Fibroblast of skin of left quadriceps (primary cell): ENCODE data around the gene PSKH1.
"Not testable (repeated sequence)": the region's sequence is repeated elsewhere in the genome, so short reads cannot be mapped to it uniquely, and the experiment has no call there.

Experiments used
- DNase-seq, 2 experiments: peaks; one replicate each; pipeline ENCODE4 v3.0.0-alpha.2; 2013; ENCODE audit warnings: low read depth in 2 of 2

Gene PSKH1

GRCh38 chr16:67924140-67924906 is 31.3 kb downstream of the PSKH1 start:
- DNase-seq = no peak

DNA sequence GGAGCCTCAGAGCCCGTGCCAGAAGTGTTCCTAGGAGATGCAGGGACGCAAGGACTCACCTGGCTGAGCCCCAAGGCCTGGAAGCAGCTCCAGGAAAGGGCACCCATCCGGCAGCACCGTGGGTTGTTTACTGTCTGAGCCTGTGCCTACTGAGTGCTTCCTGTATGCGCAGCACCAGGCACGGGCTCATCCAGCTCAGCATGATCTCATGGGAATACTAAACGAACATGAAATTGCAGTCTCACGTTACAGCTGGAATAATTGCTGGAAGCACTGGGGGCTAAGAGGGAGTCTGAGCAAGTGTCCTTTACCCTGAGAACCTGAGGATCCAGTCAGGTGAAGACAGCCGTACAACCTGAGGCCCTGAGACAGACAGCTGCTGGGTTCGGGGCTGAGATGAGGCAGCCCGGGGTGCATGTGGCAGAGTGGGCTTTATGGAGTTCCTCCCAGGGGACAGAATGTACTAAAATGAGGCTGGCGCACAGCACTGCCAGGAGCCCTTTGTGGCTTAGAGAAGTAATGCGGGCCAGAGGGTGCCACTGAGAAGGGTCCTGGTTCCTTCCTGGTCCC is 33.2 kb downstream of the PSKH1 start:
- no peak for DNase-seq

- no peak for DNase-seq
Observed at GRCh38 chr16:67927131-67927941, 34.3 kb downstream of the PSKH1 start.

GRCh38 chr16:67928147-67928546 is 35.1 kb downstream of the PSKH1 start:
- DNase-seq = no peak

- DNase-seq = no peak
Observed at GRCh38 chr16:67928561-67929364, 35.7 kb downstream of the PSKH1 start.

DNA sequence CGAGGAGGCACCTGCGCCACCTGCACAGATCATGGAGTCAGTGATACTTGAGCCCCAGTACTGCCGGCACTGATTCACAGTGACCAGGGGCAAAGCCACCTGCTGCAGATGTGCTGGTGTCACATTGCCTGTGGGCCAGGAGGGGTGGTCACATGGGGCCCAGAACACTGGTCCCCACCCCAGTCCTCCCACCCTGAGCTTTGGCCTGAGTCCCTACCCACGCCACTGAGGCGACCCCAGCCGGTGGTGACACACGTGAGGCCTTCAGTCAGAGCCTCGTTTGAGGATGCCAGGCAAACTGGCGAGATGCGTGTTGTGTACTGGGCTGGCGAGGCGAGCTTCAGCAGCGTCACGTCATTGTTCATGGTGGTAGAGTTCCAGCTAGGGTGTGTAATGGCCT is 37.1 kb downstream of the PSKH1 start:
- no peak for DNase-seq

GRCh38 chr16:67930678-67931211 is 37.7 kb downstream of the PSKH1 start:
- no peak for DNase-seq

DNA sequence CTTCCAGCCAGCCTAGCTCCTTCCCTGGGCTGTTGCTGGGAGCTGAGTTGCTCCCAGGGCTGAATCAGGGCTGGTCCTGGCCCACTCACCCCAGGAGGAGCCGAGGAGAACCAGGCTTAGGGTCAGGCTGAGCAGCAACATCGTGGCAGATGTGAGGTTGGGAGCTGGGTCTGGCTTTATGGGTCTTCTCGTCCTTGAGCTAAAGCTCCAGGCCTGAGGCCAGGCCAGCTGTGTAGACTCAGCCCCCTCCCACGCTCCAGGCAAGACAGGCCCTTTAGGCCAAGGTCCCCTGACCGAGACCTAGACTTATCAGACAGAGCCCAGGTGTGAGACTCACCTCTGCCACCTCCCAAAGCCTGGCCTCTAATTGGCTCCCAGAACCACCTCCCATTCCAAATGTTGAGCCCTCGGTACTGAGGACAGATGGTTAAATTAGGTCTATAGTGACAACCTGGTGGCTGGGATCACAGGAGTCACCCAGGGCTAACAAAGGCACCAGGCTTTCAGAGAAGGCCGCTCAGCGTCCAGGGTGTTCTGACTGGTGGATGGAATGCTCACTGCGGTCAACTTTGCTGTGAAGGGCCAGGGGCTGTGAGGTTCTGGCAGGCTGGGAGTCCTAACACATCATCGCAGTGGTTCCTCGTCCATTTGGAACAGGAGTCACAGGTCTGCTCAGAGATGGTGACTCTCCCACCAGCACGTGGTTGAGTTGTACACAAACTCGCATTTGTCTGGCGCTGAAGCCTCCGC is 38.8 kb downstream of the PSKH1 start, which contains the start of gene CTRL:
Gene CTRL (minus strand): TSS at position 151 of the 750 bp plus-strand sequence. CDS start 10 bp downstream, at position 141.
- DNase-seq = no peak

DNA sequence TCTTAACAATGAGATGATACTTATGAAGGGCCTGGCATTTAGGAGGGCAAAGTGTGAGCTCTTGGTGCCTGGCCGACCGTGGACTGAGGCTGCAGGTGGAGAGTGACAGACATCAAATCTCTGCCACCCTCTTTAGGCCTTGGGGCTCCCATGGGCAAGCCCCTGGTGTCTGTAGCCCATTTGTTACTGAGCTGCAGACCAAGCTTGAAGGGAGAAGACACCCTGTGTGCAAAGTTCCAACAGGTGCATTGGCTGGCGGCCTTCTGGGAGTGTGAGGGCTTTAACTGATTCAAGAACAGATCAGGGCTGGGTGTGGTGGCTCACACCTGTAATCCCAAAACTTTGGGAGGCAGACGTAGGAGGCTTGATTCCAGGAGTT is 39.4 kb downstream of the PSKH1 start:
- DNase-seq = no peak

DNA sequence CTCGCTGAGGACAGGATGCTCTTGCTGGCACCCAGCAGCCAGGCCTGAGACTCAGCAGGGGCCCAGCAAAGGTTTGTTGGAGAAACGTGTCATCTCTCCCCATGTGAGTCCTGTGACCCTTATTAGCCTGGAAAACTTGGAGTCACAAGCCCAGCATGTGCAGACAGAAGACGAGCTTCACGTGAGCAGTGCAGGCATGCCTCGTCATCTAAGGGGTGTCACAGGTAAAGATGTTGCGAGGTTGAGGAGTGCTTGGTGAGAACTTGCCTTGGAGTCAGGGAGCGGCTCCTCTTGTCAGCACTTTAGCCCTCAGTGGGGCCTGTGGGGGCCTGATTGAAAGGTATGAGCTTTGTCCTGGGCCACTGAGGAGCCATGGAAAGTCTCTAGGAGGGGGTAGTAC is 40.8 kb downstream of the PSKH1 start:
- no peak for DNase-seq

DNA sequence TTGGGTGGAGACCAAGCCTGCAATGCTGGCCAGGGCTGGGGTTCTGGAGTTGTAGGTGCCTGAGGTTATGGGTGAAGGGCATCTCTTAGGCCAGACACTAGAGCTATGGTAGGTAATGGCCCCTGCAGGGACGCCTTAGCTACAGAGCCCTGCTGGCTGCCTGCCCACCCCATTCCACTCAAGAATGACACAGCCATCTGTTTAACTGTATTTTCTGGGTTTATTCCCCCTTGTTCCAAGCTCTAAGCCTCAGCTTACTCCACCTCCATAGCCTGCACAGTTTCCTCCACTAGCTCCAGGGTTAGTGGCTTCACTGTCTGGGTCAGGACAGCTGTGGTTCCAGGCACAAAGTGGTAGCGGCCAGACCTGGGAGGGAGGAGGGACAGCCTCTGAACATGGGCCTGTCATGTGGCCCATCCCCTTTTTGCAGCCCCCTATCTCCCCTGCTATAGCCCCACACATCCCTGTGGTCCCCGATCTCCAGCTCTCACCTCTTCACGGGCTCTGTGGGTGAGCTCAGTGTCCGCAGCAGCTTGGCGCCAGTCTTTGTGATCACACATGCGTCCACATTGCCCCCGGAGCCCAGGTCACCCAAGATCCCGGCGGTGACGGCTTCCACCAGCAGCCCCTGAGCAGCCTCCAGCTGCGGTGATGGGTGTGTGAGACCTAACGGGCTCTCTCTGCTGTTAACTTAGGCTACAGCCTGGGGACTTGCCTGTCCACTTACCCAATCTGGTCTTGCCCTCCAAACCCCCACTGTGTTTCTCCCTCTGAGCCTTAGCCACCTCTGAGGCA is 41.4 kb downstream of the PSKH1 start:
- DNase-seq = no peak

DNA sequence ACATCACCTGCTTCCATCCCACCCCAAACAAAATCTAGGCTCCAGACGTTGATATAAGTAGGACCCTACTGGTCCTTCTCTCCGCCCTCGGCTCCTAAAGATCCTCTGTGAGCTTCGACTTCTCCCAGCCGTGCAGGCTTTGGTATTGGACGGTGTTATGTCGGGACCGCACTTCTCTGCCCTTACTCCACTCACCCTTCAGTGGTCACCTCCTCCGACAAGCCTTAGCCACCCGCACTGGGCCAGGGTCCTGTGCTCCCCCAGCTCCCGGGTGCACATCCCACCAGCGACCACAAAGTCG is 42.0 kb downstream of the PSKH1 start:
- no peak for DNase-seq

DNA sequence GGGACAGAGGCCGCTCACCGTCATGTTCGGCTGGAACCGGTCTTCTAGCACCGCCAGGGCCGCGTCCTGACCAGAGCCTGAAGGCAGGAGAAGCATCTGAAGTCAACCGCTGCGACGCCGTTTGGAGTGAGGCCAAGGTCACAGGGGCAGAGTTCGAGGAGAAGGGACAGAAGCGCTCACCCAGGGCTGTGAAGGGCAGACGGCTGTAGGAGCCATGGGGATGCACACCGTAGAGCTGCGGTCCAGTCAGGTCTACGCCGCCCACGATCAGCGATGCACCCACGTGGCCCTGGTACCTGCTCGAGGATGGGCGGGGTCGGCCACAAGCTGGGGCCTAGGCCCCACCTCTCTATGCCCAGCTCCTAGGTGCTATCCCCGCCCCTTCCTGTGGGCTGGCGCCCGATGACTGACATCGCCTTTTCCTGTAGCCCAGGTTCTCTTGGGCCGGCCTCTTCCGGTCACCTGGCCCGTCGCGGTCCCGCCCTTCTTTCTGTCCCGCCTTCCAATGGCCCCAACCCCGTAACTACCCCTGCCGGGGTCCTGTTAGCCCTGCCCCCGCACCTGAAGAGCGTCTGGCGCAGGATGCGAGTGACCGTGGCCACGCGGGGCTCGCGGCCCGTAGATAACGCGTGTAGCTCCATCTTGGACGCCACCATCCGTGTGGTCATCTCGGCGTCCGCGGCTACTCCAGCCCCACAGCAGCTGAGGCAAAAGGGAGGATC is 42.5 kb downstream of the PSKH1 start:
- DNase-seq = peak; percentile 72

- no peak for DNase-seq
Observed at GRCh38 chr16:67936124-67936879, 43.2 kb downstream of the PSKH1 start, which contains the start of gene PSMB10. Gene PSMB10, minus strand, starts transcription at chr16:67936850. Its CDS starts 101 bp downstream, at chr16:67936749.

- DNase-seq = no peak
Observed at GRCh38 chr16:67936880-67937605, 44.0 kb downstream of the PSKH1 start.

GRCh38 chr16:67937713-67938112 is 44.7 kb downstream of the PSKH1 start:
- not testable (repeated sequence) for DNase-seq

GRCh38 chr16:67939507-67940445 is 46.7 kb downstream of the PSKH1 start:
- no peak for DNase-seq
